NB4 (cell line): ENCODE measurements around the gene RCE1.

Source experiments
- DNase-seq: peaks from one replicate; pipeline ENCODE4 v3.0.0; 2010; ENCODE audit warnings: low read depth
- H3K4me3 ChIP-seq: one replicate; pipeline ENCODE4 v1.5.1; 2011; ENCODE audit warnings: mild to moderate bottlenecking, low read depth, low read length, moderate library complexity
- MYC ChIP-seq: IDR thresholded peaks from 2 replicates; pipeline ENCODE4 v1.6.1; 2011; ENCODE audit warnings: low read depth, low read length
- POLR2A ChIP-seq: IDR thresholded peaks from 2 replicates; pipeline ENCODE4 v1.6.1; 2011; ENCODE audit warnings: mild to moderate bottlenecking; ENCODE audit not compliant: insufficient read length; ENCODE audit errors: extremely low read depth
- TF ChIP-seq, protein P1 (sequence below): IDR thresholded peaks from 2 replicates; pipeline ENCODE4 v1.6.1; 2011; ENCODE audit warnings: low read depth, low read length
- TF ChIP-seq, protein P2 (sequence below): IDR thresholded peaks from one replicate; pipeline ENCODE4 v1.5.1; 2012; ENCODE audit warnings: low read depth, low read length

Gene RCE1

DNA sequence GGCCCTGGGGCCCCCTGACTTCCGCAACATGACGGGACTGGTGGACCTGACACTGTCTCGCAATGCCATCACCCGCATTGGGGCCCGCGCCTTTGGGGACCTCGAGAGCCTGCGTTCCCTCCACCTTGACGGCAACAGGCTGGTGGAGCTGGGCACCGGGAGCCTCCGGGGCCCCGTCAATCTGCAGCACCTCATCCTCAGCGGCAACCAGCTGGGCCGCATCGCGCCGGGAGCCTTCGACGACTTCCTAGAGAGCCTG lies 14.6 kb downstream of the RCE1 start:
- TF ChIP-seq, protein P1, sequence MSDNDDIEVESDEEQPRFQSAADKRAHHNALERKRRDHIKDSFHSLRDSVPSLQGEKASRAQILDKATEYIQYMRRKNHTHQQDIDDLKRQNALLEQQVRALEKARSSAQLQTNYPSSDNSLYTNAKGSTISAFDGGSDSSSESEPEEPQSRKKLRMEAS: no peak
- TF ChIP-seq, protein P2, sequence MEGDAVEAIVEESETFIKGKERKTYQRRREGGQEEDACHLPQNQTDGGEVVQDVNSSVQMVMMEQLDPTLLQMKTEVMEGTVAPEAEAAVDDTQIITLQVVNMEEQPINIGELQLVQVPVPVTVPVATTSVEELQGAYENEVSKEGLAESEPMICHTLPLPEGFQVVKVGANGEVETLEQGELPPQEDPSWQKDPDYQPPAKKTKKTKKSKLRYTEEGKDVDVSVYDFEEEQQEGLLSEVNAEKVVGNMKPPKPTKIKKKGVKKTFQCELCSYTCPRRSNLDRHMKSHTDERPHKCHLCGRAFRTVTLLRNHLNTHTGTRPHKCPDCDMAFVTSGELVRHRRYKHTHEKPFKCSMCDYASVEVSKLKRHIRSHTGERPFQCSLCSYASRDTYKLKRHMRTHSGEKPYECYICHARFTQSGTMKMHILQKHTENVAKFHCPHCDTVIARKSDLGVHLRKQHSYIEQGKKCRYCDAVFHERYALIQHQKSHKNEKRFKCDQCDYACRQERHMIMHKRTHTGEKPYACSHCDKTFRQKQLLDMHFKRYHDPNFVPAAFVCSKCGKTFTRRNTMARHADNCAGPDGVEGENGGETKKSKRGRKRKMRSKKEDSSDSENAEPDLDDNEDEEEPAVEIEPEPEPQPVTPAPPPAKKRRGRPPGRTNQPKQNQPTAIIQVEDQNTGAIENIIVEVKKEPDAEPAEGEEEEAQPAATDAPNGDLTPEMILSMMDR: no peak
- TF ChIP-seq POLR2A (no peak), MYC (no peak)
- H3K4me3 ChIP-seq: peak overlapping the region; percentile 76
- DNase-seq: no peak

DNA sequence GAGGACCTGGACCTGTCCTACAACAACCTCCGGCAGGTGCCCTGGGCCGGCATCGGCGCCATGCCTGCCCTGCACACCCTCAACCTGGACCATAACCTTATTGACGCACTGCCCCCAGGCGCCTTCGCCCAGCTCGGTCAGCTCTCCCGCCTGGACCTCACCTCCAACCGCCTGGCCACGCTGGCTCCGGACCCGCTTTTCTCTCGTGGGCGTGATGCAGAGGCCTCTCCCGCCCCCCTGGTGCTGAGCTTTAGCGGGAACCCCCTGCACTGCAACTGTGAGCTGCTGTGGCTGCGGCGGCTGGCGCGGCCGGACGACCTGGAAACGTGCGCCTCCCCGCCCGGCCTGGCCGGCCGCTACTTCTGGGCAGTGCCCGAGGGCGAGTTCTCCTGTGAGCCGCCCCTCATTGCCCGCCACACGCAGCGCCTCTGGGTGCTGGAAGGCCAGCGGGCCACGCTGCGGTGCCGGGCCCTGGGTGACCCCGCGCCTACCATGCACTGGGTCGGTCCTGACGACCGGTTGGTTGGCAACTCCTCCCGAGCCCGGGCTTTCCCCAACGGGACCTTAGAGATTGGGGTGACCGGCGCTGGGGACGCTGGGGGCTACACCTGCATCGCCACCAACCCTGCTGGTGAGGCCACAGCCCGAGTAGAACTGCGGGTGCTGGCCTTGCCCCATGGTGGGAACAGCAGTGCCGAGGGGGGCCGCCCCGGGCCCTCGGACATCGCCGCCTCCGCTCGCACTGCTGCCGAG lies 15.1 kb downstream of the RCE1 start:
- TF ChIP-seq MYC (no peak), POLR2A (no peak)
- TF ChIP-seq, protein P1: no peak
- TF ChIP-seq, protein P2: no peak
- no peak for DNase-seq
- no peak overlapping the region for H3K4me3 ChIP-seq

DNA sequence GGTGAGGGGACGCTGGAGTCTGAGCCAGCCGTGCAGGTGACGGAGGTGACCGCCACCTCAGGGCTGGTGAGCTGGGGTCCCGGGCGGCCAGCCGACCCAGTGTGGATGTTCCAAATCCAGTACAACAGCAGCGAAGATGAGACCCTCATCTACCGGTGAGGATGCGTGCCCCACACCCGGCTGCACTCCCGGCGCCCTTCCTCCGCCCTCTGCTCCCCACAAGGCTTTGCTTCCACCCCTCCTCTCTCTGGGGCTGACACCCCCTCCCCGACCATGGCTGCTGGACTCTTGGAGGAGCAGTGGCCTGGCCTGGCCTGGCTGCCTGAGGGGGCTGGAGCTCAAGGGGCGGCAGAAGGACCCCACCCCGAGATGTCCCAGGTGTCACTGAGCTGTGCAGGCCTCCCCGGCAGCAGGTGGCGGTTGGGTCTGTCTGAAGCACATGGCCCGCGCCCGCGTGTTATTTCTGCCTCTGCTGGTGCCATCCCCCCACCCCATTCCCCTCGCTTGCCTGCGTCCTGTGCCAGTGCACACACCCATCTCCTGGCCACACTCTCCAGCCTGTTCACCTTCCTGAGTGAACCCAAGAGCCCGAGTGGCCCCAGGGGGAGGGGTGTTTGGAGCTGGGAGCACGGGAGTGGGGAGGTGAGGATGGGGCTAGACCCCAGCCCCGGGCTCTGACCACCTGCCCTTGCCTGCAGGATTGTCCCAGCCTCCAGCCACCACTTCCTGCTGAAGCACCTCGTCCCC lies 15.9 kb downstream of the RCE1 start:
- DNase-seq: no peak

GRCh38 chr11:66859686-66860448 lies 16.6 kb downstream of the RCE1 start:
- no peak overlapping the region for H3K4me3 ChIP-seq
- TF ChIP-seq POLR2A: no peak
- TF ChIP-seq MYC: no peak
- TF ChIP-seq, protein P2: no peak
- TF ChIP-seq, protein P1: no peak
- DNase-seq: no peak

More for the DNA sequence above, 15.9 kb downstream of the RCE1 start:
- no peak for TF ChIP-seq POLR2A
- TF ChIP-seq, protein P1: 0 out of 2 replicates have a peak, but pooled peaks have one; percentile 26
- no peak for TF ChIP-seq MYC
- TF ChIP-seq, protein P2: no peak
- no peak overlapping the region for H3K4me3 ChIP-seq

GRCh38 chr11:66860449-66860831 lies 17.2 kb downstream of the RCE1 start:
- DNase-seq: no peak
- TF ChIP-seq, protein P1: no peak
- TF ChIP-seq POLR2A (no peak), MYC (no peak)
- TF ChIP-seq, protein P2: no peak
- no peak overlapping the region for H3K4me3 ChIP-seq
